ENCODE measurements around the gene USH2A.

Gene USH2A

GRCh38 chr1:215673943-215674342, 749.3 kb downstream of the USH2A start:
- DNase-seq: no peak

- no peak for DNase-seq
Observed at GRCh38 chr1:215672482-215672881, 750.8 kb downstream of the USH2A start.

GRCh38 chr1:215669806-215670491, 753.3 kb downstream of the USH2A start:
- no peak for DNase-seq

GRCh38 chr1:215667761-215668160, 755.5 kb downstream of the USH2A start:
- DNase-seq: no peak

- no peak for DNase-seq
Observed at GRCh38 chr1:215665215-215665614, 758.0 kb downstream of the USH2A start.

GRCh38 chr1:215661033-215661432, 762.2 kb downstream of the USH2A start:
- DNase-seq: no peak

GRCh38 chr1:215660259-215660658, 763.0 kb downstream of the USH2A start:
- DNase-seq: no peak

GRCh38 chr1:215657047-215657446, 766.2 kb downstream of the USH2A start:
- no peak for DNase-seq

- no peak for DNase-seq
Observed at GRCh38 chr1:215652371-215652770, 770.9 kb downstream of the USH2A start.

GRCh38 chr1:215651867-215652266, 771.4 kb downstream of the USH2A start:
- DNase-seq: no peak

GRCh38 chr1:215650446-215651149, 772.6 kb downstream of the USH2A start:
- no peak for DNase-seq

- no peak for DNase-seq
Observed at GRCh38 chr1:215648957-215649356, 774.3 kb downstream of the USH2A start.

- no peak for DNase-seq
Observed at GRCh38 chr1:215647738-215648137, 775.5 kb downstream of the USH2A start.

GRCh38 chr1:215645861-215646260, 777.4 kb downstream of the USH2A start:
- DNase-seq: no peak

- DNase-seq: no peak
Observed at GRCh38 chr1:215645182-215645581, 778.1 kb downstream of the USH2A start.

- DNase-seq: no peak
Observed at GRCh38 chr1:215643592-215644321, 779.5 kb downstream of the USH2A start.

GRCh38 chr1:215640429-215641148, 782.7 kb downstream of the USH2A start:
- DNase-seq: no peak

- no peak for DNase-seq
Observed at GRCh38 chr1:215637041-215637573, 786.1 kb downstream of the USH2A start.

- DNase-seq: no peak
Observed at GRCh38 chr1:215636258-215636965, 786.8 kb downstream of the USH2A start.

GRCh38 chr1:215635827-215636226, 787.4 kb downstream of the USH2A start:
- no peak for DNase-seq

GRCh38 chr1:215631489-215631888, 791.8 kb downstream of the USH2A start:
- no peak for DNase-seq

GRCh38 chr1:215631040-215631439, 792.2 kb downstream of the USH2A start:
- no peak for DNase-seq
